NCI-H774 (cell line): ENCODE data around the gene RGS12.

Experiments used
- DNase-seq: peaks from one replicate; lab custom pipeline; 2025; lab: John Stamatoyannopoulos, UW

Gene RGS12

GRCh38 chr4:3310301-3311094 is 17.7 kb downstream of the RGS12 start:
- DNase-seq, result no peak

- DNase-seq, result no peak
These were observed 18.2 kb downstream of the RGS12 start for GRCh38 chr4:3311095-3311372.

GRCh38 chr4:3311489-3312171 is 18.8 kb downstream of the RGS12 start:
- DNase-seq, result no peak

- no peak for DNase-seq
These were observed 19.5 kb downstream of the RGS12 start for GRCh38 chr4:3312362-3312761.

- no peak for DNase-seq
These were observed 20.3 kb downstream of the RGS12 start for GRCh38 chr4:3313139-3313538.

GRCh38 chr4:3313556-3314228 is 20.9 kb downstream of the RGS12 start:
- no peak for DNase-seq

- no peak for DNase-seq
These were observed 22.0 kb downstream of the RGS12 start for GRCh38 chr4:3314706-3315260.

- DNase-seq, result no peak
These were observed 22.7 kb downstream of the RGS12 start for GRCh38 chr4:3315566-3315965.

GRCh38 chr4:3316146-3316545 is 23.3 kb downstream of the RGS12 start:
- DNase-seq, result no peak

- no peak for DNase-seq
These were observed 24.3 kb downstream of the RGS12 start for GRCh38 chr4:3317011-3317655.

GRCh38 chr4:3317656-3318211 is 24.9 kb downstream of the RGS12 start:
- DNase-seq, result no peak

- no peak for DNase-seq
These were observed 25.8 kb downstream of the RGS12 start for GRCh38 chr4:3318561-3319021.

GRCh38 chr4:3320361-3321023 is 27.7 kb downstream of the RGS12 start:
- no peak for DNase-seq

- no peak for DNase-seq
These were observed 28.6 kb downstream of the RGS12 start for GRCh38 chr4:3321295-3321889.

GRCh38 chr4:3322059-3322550 is 29.3 kb downstream of the RGS12 start:
- no peak for DNase-seq

- DNase-seq, result no peak
These were observed 30.3 kb downstream of the RGS12 start for GRCh38 chr4:3323071-3323481.

GRCh38 chr4:3324093-3324815 is 31.4 kb downstream of the RGS12 start:
- no peak for DNase-seq

- DNase-seq, result no peak
These were observed 36.2 kb downstream of the RGS12 start for GRCh38 chr4:3328814-3329663.

- DNase-seq, result no peak
These were observed 37.1 kb downstream of the RGS12 start for GRCh38 chr4:3329887-3330286.
